ENCODE results near the gene VSIG4.
"Not testable (repeated sequence)": the region's sequence is repeated elsewhere in the genome, so short reads cannot be mapped to it uniquely, and the experiment has no call there.

Gene VSIG4

DNA sequence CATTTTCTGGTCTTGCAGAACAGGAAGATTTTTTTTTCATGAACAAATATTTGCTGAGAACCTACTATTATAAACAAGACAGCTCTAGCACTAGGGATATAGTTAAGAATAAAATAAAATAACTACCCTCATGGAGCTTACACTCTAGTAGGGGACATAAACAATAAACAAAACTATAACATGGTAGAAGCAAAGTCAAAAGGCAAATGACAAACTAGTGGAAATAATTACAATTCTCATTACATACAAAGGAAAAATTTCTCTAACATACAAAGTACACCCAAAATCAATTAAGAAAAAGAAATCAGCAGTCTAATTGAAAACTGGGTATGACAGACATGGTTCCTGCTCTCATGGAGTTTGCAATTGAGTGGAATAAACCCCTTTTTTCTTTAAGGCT is 32.0 kb downstream of the VSIG4 start:
- DNase-seq: no peak

DNA sequence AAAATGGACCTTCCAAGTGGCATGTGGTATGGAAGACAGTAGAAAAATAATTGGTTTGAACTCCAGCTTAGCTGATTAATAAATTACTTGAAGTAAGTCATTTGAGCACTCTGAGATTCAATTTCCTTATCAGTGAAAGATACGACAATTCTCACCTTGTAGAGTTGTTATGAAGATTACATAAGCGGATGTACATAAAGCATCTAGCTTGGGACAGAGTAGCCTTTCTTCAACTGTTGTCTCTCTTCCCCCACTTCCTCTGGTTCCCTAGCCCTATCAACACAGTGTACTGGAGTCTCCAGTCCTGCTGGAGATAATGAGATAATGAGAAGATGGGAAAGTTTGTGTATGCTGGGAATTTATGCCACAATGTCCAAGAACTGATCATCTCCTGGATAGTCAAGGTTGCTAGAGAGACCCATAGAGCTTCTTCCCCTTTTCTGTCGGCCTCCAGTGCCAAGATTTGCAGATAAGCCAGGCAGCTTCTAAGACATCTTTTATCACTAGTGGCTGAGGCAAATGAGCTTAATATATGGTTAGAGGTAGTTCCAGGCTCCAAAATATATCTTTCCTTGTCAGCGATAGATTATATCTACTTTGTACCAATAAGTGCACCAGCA is 33.9 kb downstream of the VSIG4 start:
- DNase-seq: no peak

DNA sequence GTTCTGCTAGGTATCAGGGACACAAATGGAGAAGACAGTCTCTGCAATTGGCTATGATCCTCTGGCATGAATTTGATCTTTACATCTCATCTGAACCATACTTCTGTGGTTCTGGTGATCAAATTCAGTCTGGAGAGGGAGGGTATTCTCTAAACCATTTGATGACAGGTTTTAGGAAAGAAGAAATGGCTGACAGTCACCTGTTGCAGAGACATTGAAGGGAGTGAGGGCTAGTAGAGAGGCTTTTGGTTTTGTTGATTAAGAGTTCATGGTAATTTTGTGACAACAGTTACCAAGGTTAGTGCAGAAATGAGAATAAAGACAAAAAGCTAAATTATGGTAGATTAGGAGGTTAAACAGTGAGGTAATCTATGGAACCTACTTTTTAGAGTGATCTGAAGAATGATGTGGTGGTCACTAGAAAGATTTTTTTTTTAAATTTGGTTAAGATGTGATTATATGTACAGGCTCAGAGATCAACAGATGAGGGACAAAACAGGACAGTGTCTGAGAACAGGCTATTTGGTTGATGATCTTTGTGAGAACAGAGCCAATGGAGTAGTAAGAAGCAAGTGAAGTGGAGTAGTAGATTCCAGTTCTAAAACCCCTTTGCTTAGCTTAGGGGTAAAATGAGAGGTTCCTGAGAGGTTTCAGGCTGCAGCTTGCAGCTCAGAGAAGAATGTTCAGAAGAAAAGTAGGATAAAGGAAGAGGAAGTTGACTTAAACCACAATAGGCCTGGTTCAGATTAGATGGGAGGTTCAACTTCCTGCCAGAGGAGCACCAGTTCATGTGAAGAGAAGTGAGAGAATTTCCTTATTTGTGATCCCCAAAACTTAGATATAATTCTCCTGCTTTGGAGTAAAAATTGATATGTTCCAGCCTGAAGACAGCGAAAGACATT is 34.7 kb downstream of the VSIG4 start:
- no peak for DNase-seq

DNA sequence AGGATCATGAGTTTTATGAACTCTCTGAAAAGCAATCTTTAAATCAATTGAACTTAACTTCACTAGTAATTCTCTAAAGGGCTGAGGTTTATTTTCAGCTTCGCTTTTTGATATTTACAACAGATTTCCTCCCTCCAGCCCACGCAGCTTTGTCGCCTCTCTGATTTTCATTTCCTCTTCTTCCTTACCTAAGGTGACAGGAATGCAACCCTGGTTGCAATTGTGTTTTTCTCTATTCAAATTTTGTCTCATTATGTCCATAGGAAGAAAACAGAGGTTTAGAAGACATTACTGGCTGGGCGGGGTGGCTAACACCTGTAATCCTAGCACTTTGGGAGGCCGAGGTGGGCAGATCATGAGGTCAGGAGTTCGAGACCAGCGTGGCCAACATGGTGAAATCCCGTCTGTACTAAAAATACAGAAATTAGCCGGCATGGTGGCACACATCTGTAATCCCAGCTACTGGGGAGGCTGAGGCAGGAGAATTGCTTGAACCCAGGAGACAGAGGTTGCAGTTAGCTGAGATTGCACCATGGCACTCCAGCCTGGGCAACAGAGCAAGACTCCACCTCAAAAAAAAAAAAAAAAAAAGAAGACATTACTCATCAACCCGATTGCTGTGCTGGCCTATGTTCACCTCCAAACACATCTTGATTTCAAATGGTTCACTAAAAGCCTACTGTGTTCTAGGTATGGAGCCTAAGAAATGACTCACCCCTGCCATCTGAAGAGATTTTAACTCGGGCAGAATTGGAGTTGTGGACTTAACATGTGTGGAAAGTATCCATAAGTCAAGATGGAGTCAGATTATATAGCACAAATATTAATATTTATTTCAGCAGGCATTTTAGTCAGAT is 36.8 kb downstream of the VSIG4 start:
- no peak for DNase-seq

DNA sequence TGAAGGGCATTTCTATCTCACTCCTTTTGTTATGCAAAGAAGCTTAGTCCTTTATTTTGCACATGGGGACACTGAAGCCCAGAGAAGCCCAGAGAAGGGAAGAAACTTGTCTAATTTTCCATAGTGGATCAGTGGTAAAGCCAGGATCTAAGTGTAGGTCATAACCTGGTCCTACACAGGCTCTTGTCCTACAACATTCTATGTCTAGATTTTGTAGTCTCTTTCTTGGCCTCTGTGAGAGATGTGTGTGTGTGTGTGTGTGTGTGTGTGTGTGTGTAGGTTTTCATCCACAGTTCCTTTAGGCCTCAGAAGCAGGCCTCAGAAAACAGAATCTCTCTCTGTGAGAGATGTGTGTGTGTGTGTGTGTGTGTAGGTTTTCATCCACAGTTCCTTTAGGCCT is 38.3 kb downstream of the VSIG4 start:
- no peak for DNase-seq

DNA sequence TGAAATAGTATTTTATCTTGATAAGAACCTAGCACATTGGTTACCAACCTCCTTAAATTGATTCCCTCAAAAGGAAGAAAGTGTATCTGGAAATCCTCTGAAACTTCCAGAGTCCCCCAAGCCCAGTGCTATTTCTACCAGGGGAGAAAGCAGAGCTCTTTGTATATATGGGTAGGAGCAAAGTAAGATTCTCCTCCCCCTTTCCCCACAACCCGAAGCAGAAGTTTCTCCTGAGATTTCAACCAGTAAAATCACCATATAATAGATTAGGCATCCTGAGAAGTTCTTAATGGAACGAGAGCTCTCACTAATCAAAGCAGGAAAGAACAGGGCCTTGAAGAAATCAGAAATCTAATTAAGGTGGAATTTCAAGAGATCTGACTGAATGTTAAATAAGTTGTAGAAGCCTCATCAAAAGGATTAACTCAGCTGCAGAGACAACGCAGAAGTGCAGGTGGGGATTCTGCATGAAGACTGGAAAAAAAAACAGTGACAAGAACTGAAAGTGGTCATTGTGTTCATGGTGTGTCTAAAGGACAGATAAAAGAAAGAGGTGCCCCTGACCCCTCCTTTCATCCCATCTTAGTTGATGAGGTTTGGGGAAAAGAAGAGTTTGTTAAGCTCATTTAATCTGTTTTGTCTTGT is 39.1 kb downstream of the VSIG4 start:
- no peak for DNase-seq

DNA sequence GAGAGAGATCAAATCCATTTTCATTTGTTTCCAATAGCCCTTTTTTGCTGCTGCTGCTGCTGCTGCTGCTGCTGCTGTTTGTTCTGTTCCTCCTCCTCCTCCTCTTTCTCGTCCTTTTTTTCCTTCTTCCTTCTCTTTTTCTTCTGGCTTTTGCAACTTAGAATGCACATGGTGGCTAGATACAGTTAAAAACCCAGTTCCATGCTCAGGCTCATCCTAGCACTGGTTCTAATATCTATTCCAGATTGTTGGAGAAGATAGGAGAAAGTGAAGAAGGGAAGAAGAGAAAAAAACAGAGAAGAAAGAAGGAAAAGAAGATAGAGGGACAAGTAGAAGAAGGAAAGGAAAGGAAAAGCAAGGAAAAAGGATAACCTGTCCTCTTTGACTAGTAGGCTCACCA is 39.7 kb downstream of the VSIG4 start:
- DNase-seq: no peak

DNA sequence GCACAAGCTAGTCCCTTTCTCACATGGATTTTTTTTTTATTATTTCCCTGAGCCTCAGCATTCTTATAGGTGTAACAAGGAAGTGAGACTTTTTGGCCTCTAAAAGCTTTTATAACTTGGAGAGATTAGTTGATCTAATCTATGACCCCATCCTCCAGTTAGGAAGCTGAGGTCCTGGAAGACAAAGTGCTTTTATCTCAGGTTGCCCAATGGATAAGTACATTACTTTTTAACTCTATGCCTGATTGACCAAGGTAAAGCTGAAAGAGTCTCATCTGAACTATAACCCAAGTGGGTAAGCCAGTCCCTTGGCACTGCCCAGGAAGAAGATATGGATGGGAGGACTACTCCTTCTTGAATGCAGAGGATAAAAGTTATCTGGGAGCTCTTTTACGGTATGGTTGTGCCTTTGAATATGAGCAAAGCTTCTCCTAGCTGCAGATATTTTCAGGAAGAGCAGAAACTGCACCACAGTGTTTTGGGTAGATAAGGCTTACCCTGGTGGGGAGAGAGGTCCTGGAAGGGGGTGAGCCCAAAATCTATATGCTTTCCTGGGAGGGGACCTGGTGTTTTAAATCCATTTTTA is 40.2 kb downstream of the VSIG4 start:
- DNase-seq: no peak

DNA sequence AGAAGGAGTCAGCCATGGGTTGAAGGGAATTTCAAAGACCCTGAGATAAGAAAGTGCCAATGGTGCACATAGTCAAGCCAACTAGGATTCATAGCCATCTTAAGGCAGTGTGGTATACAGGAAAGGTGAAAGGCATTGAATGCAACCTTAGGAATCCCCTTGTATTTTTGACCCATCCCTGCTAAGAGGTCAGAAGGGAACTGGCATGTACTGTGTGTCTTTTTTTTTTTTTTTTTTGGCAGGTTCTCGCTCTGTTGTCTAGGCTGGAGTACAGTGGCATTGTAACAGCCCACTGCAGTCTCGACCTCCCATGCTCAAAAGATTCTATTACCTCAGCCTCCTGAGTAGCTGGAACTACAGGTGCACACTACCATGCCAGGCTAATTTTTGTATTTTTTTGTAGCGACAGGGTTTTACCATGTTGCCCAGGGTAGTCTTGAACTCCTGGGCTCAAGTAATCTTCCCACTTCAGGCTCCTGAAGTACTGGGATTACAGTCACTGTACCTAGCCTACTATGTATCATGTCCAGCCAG is 40.8 kb downstream of the VSIG4 start:
- DNase-seq: no peak

DNA sequence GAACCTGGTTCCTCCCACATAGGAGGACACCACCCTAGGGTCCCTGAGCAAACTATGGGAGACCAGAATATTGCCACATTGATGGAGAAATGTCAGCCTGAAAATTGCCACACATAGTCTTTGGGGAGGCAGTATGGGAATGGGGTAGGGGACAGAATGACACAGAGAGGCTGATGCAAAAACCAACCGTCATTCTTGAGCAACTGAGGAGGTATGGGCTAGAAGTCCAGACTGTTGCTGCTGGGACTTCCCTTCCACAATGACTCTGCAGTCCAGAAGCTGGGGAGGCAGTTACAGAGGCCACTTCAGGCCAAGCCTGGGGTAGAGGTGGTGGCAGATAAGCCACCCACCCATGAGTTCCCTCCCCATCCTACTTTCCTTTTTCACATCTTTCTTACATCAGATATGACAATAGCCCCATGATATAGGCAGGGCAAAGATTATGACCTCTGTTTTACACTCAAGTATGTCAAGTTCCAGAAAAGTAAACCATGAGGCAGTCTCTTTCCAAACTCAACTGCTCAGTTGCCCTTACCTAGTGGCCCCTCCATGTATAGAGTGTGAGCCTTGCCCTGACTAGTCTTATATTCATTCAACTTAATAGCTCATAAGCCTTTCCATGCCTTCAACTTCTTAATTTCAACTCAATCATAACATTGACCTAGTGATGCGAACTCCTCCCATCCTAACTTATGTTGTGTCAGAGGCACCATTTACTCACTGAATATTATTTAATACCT is 41.7 kb downstream of the VSIG4 start:
- DNase-seq: no peak

DNA sequence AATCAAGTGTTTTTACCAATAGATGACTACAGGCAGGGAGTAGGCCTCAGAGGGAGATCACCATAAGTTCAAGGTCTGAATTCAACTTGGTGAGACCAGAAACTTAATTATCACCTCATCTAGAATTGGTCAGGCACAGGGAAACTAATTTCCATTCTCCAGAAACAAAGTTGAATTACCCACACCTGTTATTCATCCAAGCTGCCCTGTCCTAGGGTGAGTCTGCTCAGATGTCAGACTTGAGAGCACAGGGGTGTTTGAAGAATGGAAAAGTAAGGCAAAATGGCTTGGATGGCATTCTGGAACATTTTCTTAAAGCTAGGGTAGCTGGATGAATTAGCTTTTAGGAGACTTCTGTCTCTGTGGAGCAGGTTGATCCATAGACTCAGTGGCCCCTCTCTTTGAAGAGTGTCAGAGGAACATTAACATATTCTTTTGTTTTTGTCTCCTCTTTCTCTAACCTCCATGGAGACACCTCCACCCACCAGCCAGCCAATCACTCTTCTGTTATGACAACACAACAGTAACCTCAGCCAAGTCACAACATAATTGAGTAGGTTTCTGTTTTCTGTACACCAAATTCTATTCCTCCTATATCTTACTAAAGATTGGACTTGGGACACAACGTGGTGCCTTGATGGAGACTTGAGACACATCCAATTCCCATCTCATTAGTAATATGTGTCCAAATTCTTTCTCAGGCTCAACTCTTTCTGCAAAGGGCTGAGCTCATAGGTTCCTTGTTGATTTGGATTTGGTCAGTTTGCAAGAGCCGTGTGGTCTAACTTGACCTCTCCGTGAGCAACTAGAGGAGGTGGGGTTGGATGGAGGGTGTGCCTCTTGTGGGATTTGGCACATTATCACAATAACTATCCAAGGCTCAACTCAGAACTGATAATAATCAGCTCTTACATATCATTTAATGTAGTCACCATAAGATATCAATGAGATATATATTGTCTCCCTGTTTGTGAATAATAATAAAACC is 45.1 kb downstream of the VSIG4 start:
- DNase-seq: no peak

DNA sequence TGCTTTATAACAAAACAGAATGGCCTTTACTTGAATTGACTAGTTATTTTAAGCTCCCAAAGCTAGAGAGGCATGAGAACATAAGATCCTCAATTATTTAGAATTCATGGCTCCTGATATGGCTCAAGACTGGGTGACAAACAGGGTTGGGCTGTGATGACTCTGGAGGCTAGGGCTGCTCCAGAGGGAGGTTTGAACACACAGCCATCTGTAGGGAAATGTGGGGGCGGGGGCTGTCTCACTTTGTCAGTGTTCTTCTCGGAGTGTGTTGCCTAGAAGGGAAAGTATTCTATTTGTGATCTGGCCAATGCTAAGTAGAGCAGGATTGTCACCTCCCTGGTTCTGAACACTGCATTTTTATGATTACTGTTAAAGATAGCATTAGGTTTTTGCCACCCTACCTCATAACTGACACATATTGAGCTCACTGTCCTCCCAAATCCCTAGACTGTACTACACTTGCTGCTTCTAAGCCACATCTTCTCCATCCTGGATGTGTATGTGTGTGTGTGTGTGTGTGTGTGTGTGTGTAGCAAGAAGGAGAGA is 45.9 kb downstream of the VSIG4 start:
- no peak for DNase-seq

DNA sequence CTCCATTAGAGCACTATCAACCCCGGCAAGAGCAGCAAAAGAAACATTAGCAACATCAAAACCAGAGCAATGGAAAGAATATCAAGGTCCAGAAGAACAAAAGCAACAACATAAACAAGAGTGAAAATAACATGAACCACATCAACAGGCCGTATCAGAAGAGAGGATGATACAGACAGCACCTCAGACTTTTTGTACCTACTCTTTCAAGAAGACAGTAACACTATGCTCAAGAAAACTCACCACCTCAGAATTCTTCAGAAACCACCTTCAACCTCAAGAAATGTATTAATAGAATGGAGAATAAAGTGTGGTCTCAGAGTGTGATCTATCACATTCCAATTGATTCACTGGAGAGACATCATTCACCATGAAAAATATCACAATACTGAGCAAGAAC is 46.5 kb downstream of the VSIG4 start:
- no peak for DNase-seq

DNA sequence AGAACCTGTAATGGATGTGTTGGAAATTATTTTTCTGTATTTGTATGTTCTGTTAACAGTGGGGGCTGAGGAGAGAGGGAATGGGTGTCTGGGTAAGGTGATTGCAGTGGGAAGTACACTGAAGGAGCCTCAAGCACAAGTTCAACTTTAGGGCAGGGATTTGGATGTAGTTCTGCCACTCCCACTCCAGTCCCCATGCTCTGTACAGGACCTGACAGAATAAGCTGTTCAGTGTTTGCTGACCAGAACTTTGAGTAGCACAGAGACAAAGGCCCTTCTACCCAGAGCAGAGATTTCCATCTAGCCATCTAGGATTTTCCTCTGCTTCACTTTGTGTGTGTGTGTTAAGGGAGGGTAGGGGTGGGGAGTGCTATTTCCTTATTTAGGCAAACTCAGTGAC is 49.2 kb downstream of the VSIG4 start:
- no peak for DNase-seq

DNA sequence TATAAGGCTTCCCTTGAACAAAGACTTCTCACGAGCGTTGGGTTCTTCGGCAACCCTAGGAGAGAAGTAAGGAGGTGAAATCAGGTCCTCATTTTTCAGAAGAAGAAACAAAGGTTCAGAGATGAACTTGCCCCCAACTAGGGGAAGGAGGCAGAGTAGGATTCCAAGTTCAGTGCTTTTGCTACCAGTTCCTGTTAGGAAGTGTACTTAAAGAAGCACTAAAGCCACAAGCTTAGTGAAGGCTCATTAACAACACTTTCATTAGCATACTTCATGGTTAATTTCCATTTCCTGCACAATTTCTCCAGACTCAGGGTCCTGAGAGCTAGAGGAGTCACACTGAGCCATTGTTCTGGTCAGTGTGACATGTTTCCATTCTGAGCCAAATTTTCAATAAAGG is 52.1 kb downstream of the VSIG4 start:
- no peak for DNase-seq

DNA sequence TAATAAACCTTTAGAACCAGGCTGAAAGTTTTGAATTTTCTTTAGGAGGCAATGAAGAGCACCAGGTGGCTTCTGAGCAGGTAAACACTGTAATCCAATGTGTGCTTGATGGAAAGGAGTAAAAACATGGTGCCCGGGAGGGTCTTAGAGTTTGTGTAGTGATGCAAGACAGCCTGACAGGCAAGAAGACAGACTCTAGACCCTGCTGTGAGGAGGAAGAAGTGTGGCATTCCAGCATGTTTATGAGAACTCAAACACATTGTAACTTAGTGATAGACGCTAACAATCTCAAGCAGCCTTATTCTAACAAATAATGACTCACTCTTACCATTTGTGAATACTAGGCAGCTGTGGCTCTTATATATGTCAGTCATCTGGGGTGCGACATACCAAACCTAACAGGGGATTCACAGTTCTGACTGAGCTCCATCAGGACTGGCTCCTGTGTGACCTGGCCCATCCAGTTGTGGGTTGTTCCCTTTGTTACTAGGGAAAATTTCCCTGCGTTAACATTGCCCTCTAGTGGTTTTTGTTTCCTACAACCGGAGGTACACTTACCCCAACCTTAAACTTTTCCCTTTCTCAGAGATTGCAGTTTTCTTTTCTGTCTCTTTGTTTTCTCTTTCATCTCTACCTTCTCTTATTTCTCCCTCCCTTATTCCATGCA is 53.8 kb downstream of the VSIG4 start:
- DNase-seq: peak; percentile 39

DNA sequence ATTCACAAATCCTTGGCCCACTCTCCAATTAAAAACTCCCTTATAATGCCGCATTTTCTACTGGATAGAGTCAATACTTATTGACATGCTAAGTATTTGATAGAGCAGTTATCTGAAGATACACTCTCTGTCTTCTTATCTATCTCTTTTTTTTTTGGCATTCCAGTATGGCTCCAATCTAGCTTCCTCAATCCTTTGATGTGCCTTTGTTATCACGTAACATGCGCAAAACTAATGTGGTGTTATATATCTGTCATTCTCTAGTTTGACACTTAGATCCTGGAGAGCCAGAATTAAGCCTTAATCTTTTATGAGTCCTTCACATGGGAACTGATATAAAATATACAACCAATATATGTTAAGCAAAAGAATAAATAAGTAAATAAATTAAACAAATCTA is 54.7 kb downstream of the VSIG4 start:
- DNase-seq: no peak

DNA sequence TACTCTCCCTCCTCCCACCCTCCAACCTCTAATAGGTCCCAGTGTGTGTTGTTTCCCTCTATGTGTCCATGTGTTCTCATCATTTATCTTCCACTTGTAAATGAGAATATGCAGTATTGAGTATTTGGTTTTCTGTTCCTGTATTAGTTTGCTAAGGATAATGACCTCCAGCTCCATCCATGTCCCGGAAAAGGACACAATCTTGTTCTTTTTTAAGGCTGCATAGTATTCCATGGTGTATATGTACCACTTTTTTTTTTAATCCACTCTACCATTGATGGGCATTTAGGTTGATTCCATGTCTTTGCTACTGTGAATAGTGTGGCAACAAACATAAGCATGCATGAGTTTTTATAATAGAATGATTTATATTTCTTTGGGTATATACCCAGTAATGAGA is 62.7 kb downstream of the VSIG4 start:
- DNase-seq: not testable (repeated sequence)

DNA sequence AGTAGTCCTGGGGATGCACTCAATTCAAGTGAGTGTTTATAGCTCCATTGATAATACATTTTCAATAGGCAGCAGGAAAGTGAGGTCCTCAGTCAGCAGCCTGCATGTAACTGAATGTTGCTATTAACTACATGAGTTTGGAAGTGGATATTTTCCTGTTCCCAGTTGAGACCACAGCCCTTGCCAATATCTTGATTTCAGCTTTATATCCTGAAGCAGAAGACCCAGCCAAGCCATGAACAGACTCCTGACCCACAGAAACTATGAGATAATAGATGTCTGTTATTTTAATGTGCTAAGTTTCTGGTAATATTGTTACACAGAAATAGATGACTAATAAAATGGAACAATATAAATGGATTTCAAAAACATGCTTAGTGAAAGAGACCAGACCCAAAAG is 63.7 kb downstream of the VSIG4 start:
- no peak for DNase-seq
